HEK293 (cell line): Measurements from ENCODE around the gene OR1F1.

Experiments
- CTCF ChIA-PET: fragments of 350-600 bp; formaldehyde crosslinking; extraction: SDS; loops from one replicate; lab custom pipeline; 2021; ENCODE audit warnings: antibody characterized with exemption; lab: Yijun Ruan, JAX
- POLR2A ChIA-PET: fragments of 300-600 bp; formaldehyde crosslinking; extraction: SDS; loops from one replicate; lab custom pipeline; 2020; ENCODE audit warnings: antibody characterized with exemption, inconsistent platforms; lab: Yijun Ruan, JAX
- H3K27ac ChIP-seq: fragments of 200-500 bp; sonication (Bioruptor generic); 2 replicates; pipeline ENCODE4 v1.5.1; 2014; ENCODE audit warnings: low read depth, low read length, control low read depth, inconsistent platforms; ENCODE audit errors: extremely low read depth
- H3K36me3 ChIP-seq, 2 experiments: fragments of 200-500 bp in 1 of 2; sonication (Bioruptor generic) in 1 of 2; 1 replicate in 1 of 2; 2 replicates in 1 of 2; pipeline ENCODE4 v1.5.1; 2014 to 2017; ENCODE audit warnings: inconsistent platforms in 2 of 2, low read length in 2 of 2; ENCODE audit not compliant: control insufficient read depth in 2 of 2, insufficient read depth in 1 of 2
- H3K4me1 ChIP-seq: fragments of 200-500 bp; sonication (Bioruptor generic); 2 replicates; pipeline ENCODE4 v1.5.1; 2014; ENCODE audit warnings: mild to moderate bottlenecking, low read length, inconsistent platforms; ENCODE audit not compliant: control insufficient read depth, insufficient read depth
- H3K4me3 ChIP-seq: 2 replicates; pipeline ENCODE4 v1.5.1; 2011; ENCODE audit warnings: low read depth, mild to moderate bottlenecking, control low read depth, low read length, moderate library complexity
- H3K9me3 ChIP-seq: fragments of 200-500 bp; sonication (Bioruptor generic); 2 replicates; pipeline ENCODE4 v1.5.1; 2014; ENCODE audit warnings: low read depth, low read length, inconsistent platforms; ENCODE audit not compliant: control insufficient read depth, insufficient read depth
- GLI2 ChIP-seq: fragments of 450-650 bp; formaldehyde crosslinking; IDR thresholded peaks from 2 replicates; pipeline ENCODE4; 2017; ENCODE audit warnings: missing biosample characterization, missing genetic modification characterization, low read depth, borderline replicate concordance
- SCRT1 ChIP-seq: fragments of 450-650 bp; formaldehyde crosslinking; IDR thresholded peaks from 2 replicates; pipeline ENCODE4 v1.5.1; 2016; ENCODE audit warnings: missing biosample characterization, missing genetic modification characterization, borderline replicate concordance
- SP3 ChIP-seq: fragments of 450-650 bp; formaldehyde crosslinking; IDR thresholded peaks from 2 replicates; pipeline ENCODE4 v1.5.1; 2016; ENCODE audit warnings: missing biosample characterization, missing genetic modification characterization
- ZBTB20 ChIP-seq: fragments of 450-650 bp; formaldehyde crosslinking; IDR thresholded peaks from 2 replicates; pipeline ENCODE4 v1.5.1; 2016; ENCODE audit warnings: missing biosample characterization, missing genetic modification characterization
- ZBTB48 ChIP-seq: fragments of 450-650 bp; formaldehyde crosslinking; IDR thresholded peaks from 2 replicates; pipeline ENCODE4 v1.5.1; 2016; ENCODE audit warnings: missing biosample characterization, missing genetic modification characterization
- ZFP41 ChIP-seq: fragments of 450-650 bp; formaldehyde crosslinking; IDR thresholded peaks from 2 replicates; pipeline ENCODE4 v1.5.1; 2016; ENCODE audit warnings: missing biosample characterization, missing genetic modification characterization, borderline replicate concordance
- ZNF155 ChIP-seq: fragments of 450-650 bp; formaldehyde crosslinking; IDR thresholded peaks from 2 replicates; pipeline ENCODE4 v1.5.1; 2016; ENCODE audit warnings: missing biosample characterization, missing genetic modification characterization
- ZNF174 ChIP-seq: fragments of 450-650 bp; formaldehyde crosslinking; IDR thresholded peaks from 2 replicates; pipeline ENCODE4 v1.5.0; 2017; ENCODE audit warnings: missing biosample characterization, mild to moderate bottlenecking, missing genetic modification characterization
- ZNF211 ChIP-seq: fragments of 450-650 bp; formaldehyde crosslinking; IDR thresholded peaks from 2 replicates; pipeline ENCODE4 v1.5.1; 2016; ENCODE audit warnings: low read depth, missing biosample characterization, missing genetic modification characterization
- ZNF214 ChIP-seq: fragments of 450-650 bp; formaldehyde crosslinking; IDR thresholded peaks from 2 replicates; pipeline ENCODE4 v1.5.1; 2017; ENCODE audit warnings: missing biosample characterization, mild to moderate bottlenecking, missing genetic modification characterization, borderline replicate concordance
- ZNF311 ChIP-seq: fragments of 450-650 bp; formaldehyde crosslinking; IDR thresholded peaks from 2 replicates; pipeline ENCODE4 v1.5.1; 2017; ENCODE audit warnings: missing biosample characterization, missing genetic modification characterization, borderline replicate concordance
- ZNF416 ChIP-seq: fragments of 450-650 bp; formaldehyde crosslinking; IDR thresholded peaks from 2 replicates; pipeline ENCODE4 v1.5.1; 2016; ENCODE audit warnings: missing biosample characterization, missing genetic modification characterization
- ZNF626 ChIP-seq: fragments of 450-650 bp; sonication (Bioruptor Pico); formaldehyde crosslinking; IDR thresholded peaks from 2 replicates; pipeline ENCODE4 v1.5.1; 2018; ENCODE audit warnings: missing biosample characterization, missing genetic modification characterization, inconsistent platforms
- ZNF629 ChIP-seq: fragments of 450-650 bp; formaldehyde crosslinking; IDR thresholded peaks from 2 replicates; pipeline ENCODE4 v1.5.1; 2017; ENCODE audit warnings: missing biosample characterization, missing genetic modification characterization
- ZNF639 ChIP-seq: fragments of 450-650 bp; formaldehyde crosslinking; IDR thresholded peaks from 2 replicates; pipeline ENCODE4 v1.5.1; 2016; ENCODE audit warnings: missing biosample characterization, missing genetic modification characterization
- ZNF792 ChIP-seq: fragments of 450-650 bp; formaldehyde crosslinking; IDR thresholded peaks from 2 replicates; pipeline ENCODE4 v1.5.1; 2016; ENCODE audit warnings: missing biosample characterization, missing genetic modification characterization
- TF ChIP-seq, protein P1 (sequence below): fragments of 450-650 bp; formaldehyde crosslinking; IDR thresholded peaks from 2 replicates; pipeline ENCODE4 v1.5.1; 2016; ENCODE audit warnings: missing biosample characterization, missing genetic modification characterization
- TF ChIP-seq, protein P2 (sequence below): fragments of 450-650 bp; formaldehyde crosslinking; IDR thresholded peaks from 2 replicates; pipeline ENCODE4 v1.5.1; 2016; ENCODE audit warnings: missing biosample characterization, missing genetic modification characterization, borderline replicate concordance

The OR1F1 gene

GRCh38 chr16:3147046-3147756 is 40.8 kb upstream of the OR1F1 start:
- POLR2A ChIA-PET = interaction anchor here (0.6 to 1.6 kb wide), 5 partner anchors 12 to 101 kb away, joined by 3 to 20 read pairs (median 4); partner anchors contain the start of genes MMP25 and ZNF213
- no peak for TF ChIP-seq ZNF629
- TF ChIP-seq GLI2 (tag by site-specific recombination) = no peak
- no peak for TF ChIP-seq ZBTB20 (tag by site-specific recombination)
- TF ChIP-seq SP3 (tag by site-specific recombination) = no peak
- no peak for TF ChIP-seq ZBTB48 (tag by site-specific recombination)
- TF ChIP-seq ZNF155 = no peak
- no peak for TF ChIP-seq ZNF416 (tag by site-specific recombination)
- no peak for TF ChIP-seq ZNF311 (tag by site-specific recombination)
- no peak for TF ChIP-seq ZNF211 (tag by site-specific recombination)
- no peak for TF ChIP-seq ZFP41 (tag by site-specific recombination)
- no peak for TF ChIP-seq ZNF792 (tag by site-specific recombination)
- no peak for TF ChIP-seq ZNF174 (tag by site-specific recombination)
- TF ChIP-seq ZNF214 (tag by site-specific recombination) = no peak
- TF ChIP-seq SCRT1 (tag by site-specific recombination) = no peak
- TF ChIP-seq, protein P1, sequence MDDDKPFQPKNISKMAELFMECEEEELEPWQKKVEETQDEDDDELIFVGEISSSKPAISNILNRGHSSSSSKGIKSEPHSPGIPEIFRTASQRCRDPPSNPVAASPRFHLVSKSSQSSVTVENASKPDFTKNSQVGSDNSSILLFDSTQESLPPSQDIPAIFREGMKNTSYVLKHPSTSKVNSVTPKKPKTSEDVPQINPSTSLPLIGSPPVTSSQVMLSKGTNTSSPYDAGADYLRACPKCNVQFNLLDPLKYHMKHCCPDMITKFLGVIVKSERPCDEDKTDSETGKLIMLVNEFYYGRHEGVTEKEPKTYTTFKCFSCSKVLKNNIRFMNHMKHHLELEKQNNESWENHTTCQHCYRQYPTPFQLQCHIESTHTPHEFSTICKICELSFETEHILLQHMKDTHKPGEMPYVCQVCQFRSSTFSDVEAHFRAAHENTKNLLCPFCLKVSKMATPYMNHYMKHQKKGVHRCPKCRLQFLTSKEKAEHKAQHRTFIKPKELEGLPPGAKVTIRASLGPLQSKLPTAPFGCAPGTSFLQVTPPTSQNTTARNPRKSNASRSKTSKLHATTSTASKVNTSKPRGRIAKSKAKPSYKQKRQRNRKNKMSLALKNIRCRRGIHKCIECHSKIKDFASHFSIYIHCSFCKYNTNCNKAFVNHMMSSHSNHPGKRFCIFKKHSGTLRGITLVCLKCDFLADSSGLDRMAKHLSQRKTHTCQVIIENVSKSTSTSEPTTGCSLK (tag by site-specific recombination) = no peak
- TF ChIP-seq, protein P2, sequence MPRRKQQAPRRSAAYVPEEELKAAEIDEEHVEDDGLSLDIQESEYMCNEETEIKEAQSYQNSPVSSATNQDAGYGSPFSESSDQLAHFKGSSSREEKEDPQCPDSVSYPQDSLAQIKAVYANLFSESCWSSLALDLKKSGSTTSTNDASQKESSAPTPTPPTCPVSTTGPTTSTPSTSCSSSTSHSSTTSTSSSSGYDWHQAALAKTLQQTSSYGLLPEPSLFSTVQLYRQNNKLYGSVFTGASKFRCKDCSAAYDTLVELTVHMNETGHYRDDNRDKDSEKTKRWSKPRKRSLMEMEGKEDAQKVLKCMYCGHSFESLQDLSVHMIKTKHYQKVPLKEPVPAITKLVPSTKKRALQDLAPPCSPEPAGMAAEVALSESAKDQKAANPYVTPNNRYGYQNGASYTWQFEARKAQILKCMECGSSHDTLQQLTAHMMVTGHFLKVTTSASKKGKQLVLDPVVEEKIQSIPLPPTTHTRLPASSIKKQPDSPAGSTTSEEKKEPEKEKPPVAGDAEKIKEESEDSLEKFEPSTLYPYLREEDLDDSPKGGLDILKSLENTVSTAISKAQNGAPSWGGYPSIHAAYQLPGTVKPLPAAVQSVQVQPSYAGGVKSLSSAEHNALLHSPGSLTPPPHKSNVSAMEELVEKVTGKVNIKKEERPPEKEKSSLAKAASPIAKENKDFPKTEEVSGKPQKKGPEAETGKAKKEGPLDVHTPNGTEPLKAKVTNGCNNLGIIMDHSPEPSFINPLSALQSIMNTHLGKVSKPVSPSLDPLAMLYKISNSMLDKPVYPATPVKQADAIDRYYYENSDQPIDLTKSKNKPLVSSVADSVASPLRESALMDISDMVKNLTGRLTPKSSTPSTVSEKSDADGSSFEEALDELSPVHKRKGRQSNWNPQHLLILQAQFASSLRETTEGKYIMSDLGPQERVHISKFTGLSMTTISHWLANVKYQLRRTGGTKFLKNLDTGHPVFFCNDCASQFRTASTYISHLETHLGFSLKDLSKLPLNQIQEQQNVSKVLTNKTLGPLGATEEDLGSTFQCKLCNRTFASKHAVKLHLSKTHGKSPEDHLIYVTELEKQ (tag by site-specific recombination) = no peak
- TF ChIP-seq ZNF639 (tag by site-specific recombination) = no peak
- no peak for TF ChIP-seq ZNF626 (tag by site-specific recombination)
- TF ChIP-seq, all 188 proteins: peak for 0
- H3K4me1 ChIP-seq = no peaks in the 10 kb centered on the region
- CTCF ChIA-PET = interaction anchor here (1.0 to 1.9 kb wide), 2 partner anchors 17 to 21 kb away, joined by 4 to 20 read pairs; no protein-coding TSS in a partner anchor
- H3K27ac ChIP-seq = no peak overlapping the region
- H3K4me3 ChIP-seq = no peak overlapping the region
- no peaks in the 10 kb centered on the region for H3K9me3 ChIP-seq
- peaks cover 0 to 6% of the 10 kb centered on the region in 2 experiments; a peak in 1 of 3 replicates for H3K36me3 ChIP-seq
